OCI-LY3 (cell line): ENCODE data around the gene CDKN3.

ENCODE experiments used
- H2AFZ ChIP-seq: fragments of 200-600, 300-600 bp; shearing (Covaris generic); 2 replicates; pipeline ENCODE4 v1.6.0; 2014; ENCODE audit warnings: antibody characterized with exemption, low read depth, low read length
- H3K27ac ChIP-seq: fragments of 200-600, 300-600 bp; sonication (generic); 2 replicates; pipeline ENCODE4 v1.5.1; 2014; ENCODE audit warnings: mild to moderate bottlenecking, low read length, moderate library complexity, mixed read lengths
- H3K27me3 ChIP-seq: fragments of 200-600, 300-600 bp; sonication (generic); 2 replicates; pipeline ENCODE4 v1.6.1; 2014; ENCODE audit warnings: low read depth, low read length, mixed read lengths
- H3K36me3 ChIP-seq: fragments of 200-600, 300-600 bp; sonication (generic); replicated peaks from 2 replicates; pipeline ENCODE3; 2014; ENCODE audit warnings: low read depth, low read length, mixed read lengths
- H3K4me1 ChIP-seq: fragments of 300-600, 200-600 bp; sonication (generic); 2 replicates; pipeline ENCODE4 v1.6.1; 2014; ENCODE audit warnings: low read length, mixed read lengths
- H3K4me2 ChIP-seq: fragments of 200-600, 300-600 bp; sonication (generic); 2 replicates; pipeline ENCODE4 v1.6.1; 2014; ENCODE audit warnings: low read length, mixed read lengths
- H3K4me3 ChIP-seq: fragments of 300-600, 200-600 bp; sonication (generic); 2 replicates; pipeline ENCODE4 v1.5.1; 2014; ENCODE audit warnings: antibody characterized with exemption, mild to moderate bottlenecking, low read length, moderate library complexity
- H3K79me2 ChIP-seq: fragments of 300-600, 200-600 bp; shearing (Covaris generic); 2 replicates; pipeline ENCODE4 v1.6.1; 2014; ENCODE audit warnings: mild to moderate bottlenecking, low read length, mixed read lengths
- H3K9ac ChIP-seq: fragments of 300-600, 200-600 bp; shearing (Covaris generic); 2 replicates; pipeline ENCODE4 v1.6.0; 2014; ENCODE audit warnings: mild to moderate bottlenecking, low read length, moderate library complexity
- H3K9me3 ChIP-seq: fragments of 200-600, 300-600 bp; shearing (Covaris generic); 2 replicates; pipeline ENCODE4 v1.6.1; 2014; ENCODE audit warnings: low read length, mixed read lengths; ENCODE audit not compliant: insufficient read depth
- H4K20me1 ChIP-seq: fragments of 200-600, 300-600 bp; sonication (generic); 2 replicates; pipeline ENCODE4 v1.6.1; 2016; ENCODE audit warnings: low read length, mixed read lengths; ENCODE audit not compliant: insufficient read depth
- CTCF ChIP-seq: fragments of 200-600, 300-600 bp; sonication (generic); IDR thresholded peaks from 2 replicates; pipeline ENCODE4 v1.5.1; 2014; ENCODE audit warnings: antibody characterized with exemption, low read length, low read depth
- EZH2phosphoT487 ChIP-seq: fragments of 200-600 bp; shearing (Covaris generic); IDR thresholded peaks from 2 replicates; pipeline ENCODE4 v1.6.1; 2018; ENCODE audit warnings: antibody characterized with exemption, mixed run types, low read depth

Gene CDKN3

GRCh38 chr14:54356172-54356571 is 40.6 kb upstream of the CDKN3 start:
- no peak overlapping the region for H2AFZ ChIP-seq
- no peak for TF ChIP-seq EZH2phosphoT487
- no peak for TF ChIP-seq CTCF
- H3K4me2 ChIP-seq = no peak overlapping the region
- H3K9ac ChIP-seq = no peak overlapping the region
- H3K27ac ChIP-seq = no peak overlapping the region
- H3K36me3 ChIP-seq = no peaks in the 10 kb centered on the region
- no peak overlapping the region for H3K4me3 ChIP-seq
- H3K79me2 ChIP-seq = no peaks in the 10 kb centered on the region
- H3K27me3 ChIP-seq = peaks cover 10% of the 10 kb centered on the region
- no peaks in the 10 kb centered on the region for H3K9me3 ChIP-seq
- H4K20me1 ChIP-seq = no peaks in the 10 kb centered on the region
- no peaks in the 10 kb centered on the region for H3K4me1 ChIP-seq

DNA sequence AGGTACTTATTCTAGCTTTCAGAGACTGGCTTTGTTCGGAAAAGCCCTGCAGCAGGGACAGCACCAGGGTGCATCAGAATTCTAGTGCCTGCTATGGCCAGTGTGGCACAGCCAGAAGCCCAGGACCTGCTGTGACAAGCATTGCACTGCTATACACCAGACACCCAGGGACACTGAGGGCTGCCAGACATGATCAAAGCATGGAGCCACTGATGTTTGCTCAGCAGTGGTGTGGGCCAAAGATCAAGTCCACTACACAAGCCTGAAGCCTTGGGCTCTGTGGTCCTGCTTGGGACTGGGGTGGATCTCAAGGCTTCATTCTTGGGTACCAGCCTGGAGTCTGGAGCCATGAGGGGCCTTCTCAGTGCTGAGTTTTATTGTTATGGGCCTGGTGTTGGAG is 36.1 kb upstream of the CDKN3 start:
- Histone ChIP-seq H3K79me2 (no peaks in the 10 kb centered on the region), H3K4me3 (no peak overlapping the region), H3K27me3 (peaks cover 13% of the 10 kb centered on the region), H3K27ac (no peak overlapping the region), H3K4me1 (0 out of 2 replicates have a peak, but pooled peaks cover 3% of the 10 kb centered on the region), H3K36me3 (no peaks in the 10 kb centered on the region), H3K4me2 (no peak overlapping the region), H3K9ac (no peak overlapping the region), H2AFZ (no peak overlapping the region), H4K20me1 (no peaks in the 10 kb centered on the region), H3K9me3 (no peaks in the 10 kb centered on the region)
- TF ChIP-seq EZH2phosphoT487 (no peak), CTCF (no peak)

DNA sequence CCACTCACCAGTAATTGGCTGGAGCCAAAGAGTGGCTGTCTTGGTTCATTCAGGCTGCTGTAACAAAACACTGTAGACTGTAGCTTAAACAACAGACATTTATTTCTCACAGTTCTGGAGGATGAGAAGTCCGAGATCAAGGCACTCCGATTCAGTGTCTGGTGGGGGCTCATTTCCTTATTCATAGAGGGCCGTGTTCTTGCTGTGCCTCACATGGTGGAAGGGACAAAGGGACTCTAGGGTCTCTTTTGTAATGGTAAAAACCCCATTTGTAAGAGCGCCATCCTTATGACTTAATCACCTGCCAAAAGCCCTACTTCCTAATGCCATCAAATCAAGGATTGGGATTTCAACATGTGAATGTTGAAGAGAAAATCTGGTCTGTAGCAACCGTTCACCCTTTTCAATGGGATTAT is 34.7 kb upstream of the CDKN3 start:
- Histone ChIP-seq H2AFZ (no peak overlapping the region), H3K9me3 (no peaks in the 10 kb centered on the region), H3K36me3 (no peaks in the 10 kb centered on the region), H3K9ac (no peak overlapping the region), H3K27me3 (peaks cover 13% of the 10 kb centered on the region), H3K4me1 (0 out of 2 replicates have a peak, but pooled peaks cover 5% of the 10 kb centered on the region), H3K79me2 (no peaks in the 10 kb centered on the region), H4K20me1 (no peaks in the 10 kb centered on the region), H3K4me2 (no peak overlapping the region), H3K27ac (no peak overlapping the region), H3K4me3 (no peak overlapping the region)
- TF ChIP-seq EZH2phosphoT487 = no peak
- TF ChIP-seq CTCF = no peak

DNA sequence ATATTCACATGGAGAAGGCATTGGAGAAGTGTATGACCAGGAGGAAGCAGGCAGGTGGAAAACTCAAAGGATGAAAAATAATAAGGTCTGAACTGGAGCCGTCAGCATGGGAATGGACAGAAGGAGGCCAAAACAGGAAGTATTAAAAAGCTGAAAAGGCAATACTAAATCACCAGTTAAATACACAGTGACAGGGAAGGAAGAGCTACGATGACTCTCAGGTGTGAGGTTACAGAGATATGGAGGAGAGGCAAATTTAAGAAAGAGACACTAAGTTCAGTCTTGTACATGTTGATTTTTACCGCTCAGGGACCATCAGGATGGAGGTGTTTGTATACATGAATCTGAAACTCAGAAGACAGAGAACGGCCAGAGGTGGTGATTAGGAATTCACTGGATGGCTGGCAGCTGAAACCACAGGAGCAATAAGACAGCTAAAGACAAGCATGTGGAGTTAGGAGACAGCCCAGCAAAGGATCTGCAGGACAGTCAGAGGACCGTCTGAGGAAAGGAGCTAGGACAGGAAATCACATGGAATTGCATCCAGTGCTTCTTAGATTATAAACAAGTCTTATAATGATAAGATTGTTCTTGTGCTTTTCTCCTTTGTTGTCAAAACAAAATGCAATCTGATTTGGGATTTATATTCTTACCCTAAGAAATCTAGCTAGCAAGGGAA is 33.9 kb upstream of the CDKN3 start:
- peaks cover 13% of the 10 kb centered on the region for H3K27me3 ChIP-seq
- no peaks in the 10 kb centered on the region for H3K9me3 ChIP-seq
- 0 out of 2 replicates have a peak, but pooled peaks cover 6% of the 10 kb centered on the region for H3K4me1 ChIP-seq
- no peak overlapping the region for H3K4me3 ChIP-seq
- no peak overlapping the region for H3K9ac ChIP-seq
- H3K79me2 ChIP-seq = no peaks in the 10 kb centered on the region
- no peaks in the 10 kb centered on the region for H4K20me1 ChIP-seq
- H3K4me2 ChIP-seq = peak overlapping the region; percentile 7; the same call in 1 of the 2 replicates
- H2AFZ ChIP-seq = peak overlapping the region; percentile 68
- no peak overlapping the region for H3K27ac ChIP-seq
- no peak for TF ChIP-seq CTCF
- TF ChIP-seq EZH2phosphoT487 = no peak
- no peaks in the 10 kb centered on the region for H3K36me3 ChIP-seq
